Liver (tissue), 3 donors: ENCODE measurements around the gene MAD2L2.

ENCODE experiments used
- RXRA ChIP-seq, 2 donors: IDR thresholded peaks; 2 replicates each; pipeline ENCODE4 v1.6.1; 2017 to 2018; ENCODE audit warnings: antibody characterized with exemption in 2 of 2, mild to moderate bottlenecking in 1 of 2
- TAF1 ChIP-seq: conservative IDR thresholded peaks from 2 replicates; pipeline ENCODE4 v1.6.1; 2016; ENCODE audit warnings: antibody characterized with exemption, mild to moderate bottlenecking
- TF ChIP-seq, protein P1 (sequence below): fragments of 150-350 bp; IDR thresholded peaks from 2 replicates; pipeline ENCODE4 v1.5.1; 2017; ENCODE audit warnings: improper control_type of control experiment, low read depth, low read length; ENCODE audit not compliant: missing input control
- donor health status: healthy.
- donor health status: healthy.

DNA sequence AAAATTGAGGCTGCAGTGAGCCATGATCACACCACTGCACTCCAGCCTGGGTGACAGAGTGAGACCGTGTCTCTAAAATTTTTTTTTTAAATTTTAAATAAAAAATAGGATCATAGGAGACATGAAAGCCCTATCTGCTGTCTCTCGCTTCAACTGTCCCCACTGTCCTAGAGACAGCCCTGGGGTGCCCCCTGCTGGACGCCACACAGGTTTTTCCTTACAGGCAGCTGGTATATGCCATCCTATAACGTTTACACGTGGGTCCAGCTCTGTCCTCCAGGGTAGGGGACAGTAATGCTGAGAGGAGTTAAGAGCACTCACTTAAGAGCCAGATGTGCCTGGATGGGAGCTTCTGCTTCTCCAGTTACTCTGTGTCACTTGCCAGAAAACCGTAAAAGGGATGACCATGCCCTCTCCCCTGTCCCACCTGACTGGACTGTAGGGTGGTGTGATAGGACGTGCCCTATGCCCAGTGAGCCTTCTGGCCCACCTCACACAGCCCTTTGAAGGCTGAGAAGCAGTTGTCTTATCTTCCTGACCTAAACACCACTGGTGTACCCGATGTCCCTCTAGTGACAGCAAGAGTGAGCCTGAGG lies 35.2 kb downstream of the MAD2L2 start:
- TF ChIP-seq, protein P1, sequence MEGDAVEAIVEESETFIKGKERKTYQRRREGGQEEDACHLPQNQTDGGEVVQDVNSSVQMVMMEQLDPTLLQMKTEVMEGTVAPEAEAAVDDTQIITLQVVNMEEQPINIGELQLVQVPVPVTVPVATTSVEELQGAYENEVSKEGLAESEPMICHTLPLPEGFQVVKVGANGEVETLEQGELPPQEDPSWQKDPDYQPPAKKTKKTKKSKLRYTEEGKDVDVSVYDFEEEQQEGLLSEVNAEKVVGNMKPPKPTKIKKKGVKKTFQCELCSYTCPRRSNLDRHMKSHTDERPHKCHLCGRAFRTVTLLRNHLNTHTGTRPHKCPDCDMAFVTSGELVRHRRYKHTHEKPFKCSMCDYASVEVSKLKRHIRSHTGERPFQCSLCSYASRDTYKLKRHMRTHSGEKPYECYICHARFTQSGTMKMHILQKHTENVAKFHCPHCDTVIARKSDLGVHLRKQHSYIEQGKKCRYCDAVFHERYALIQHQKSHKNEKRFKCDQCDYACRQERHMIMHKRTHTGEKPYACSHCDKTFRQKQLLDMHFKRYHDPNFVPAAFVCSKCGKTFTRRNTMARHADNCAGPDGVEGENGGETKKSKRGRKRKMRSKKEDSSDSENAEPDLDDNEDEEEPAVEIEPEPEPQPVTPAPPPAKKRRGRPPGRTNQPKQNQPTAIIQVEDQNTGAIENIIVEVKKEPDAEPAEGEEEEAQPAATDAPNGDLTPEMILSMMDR: peak; percentile 64
- TF ChIP-seq RXRA (IDR thresholded peaks at IDR 0.05): no peak
- no peak for TF ChIP-seq TAF1
